IMR-90 (cell line): ENCODE data around the gene S1PR2. TPM values are rescaled to one million over a fixed set of nuclear protein-coding genes. Genes with fewer than 3 reads are reported as not detected.
"Not testable (repeated sequence)": the region's sequence is repeated elsewhere in the genome, so short reads cannot be mapped to it uniquely, and the experiment has no call there.

Experiments
- ATAC-seq: fragments of 200-7000 bp; cut with Tn5 transposase; 2 replicates; pipeline ENCODE4 v1.9.1; 2020; ENCODE audit warnings: low read depth, mild to moderate bottlenecking, moderate library complexity
- BruUV-seq: library from RNA; stranded (reverse); fragments of 400-500 nt; replicated peaks from 2 replicates; lab custom pipeline; 2021; lab: Mats Ljungman, UMichigan
- CTCF ChIA-PET: fragments of 300-600 bp; formaldehyde crosslinking; extraction: SDS; loops from one replicate; lab custom pipeline; 2021; ENCODE audit warnings: antibody characterized with exemption; lab: Yijun Ruan, JAX
- POLR2A ChIA-PET: fragments of 300-600 bp; sonication (Branson Sonifier 250); formaldehyde crosslinking; loops from one replicate; lab custom pipeline; 2022; ENCODE audit warnings: antibody characterized with exemption; ENCODE audit not compliant: unreplicated experiment; lab: Charles Lee
- DNase-seq: peaks from one replicate; pipeline ENCODE4 v3.0.0; 2013
- H2AFZ ChIP-seq: replicated peaks from 2 replicates; pipeline ENCODE3; 2013; ENCODE audit warnings: low read length, mild to moderate bottlenecking; ENCODE audit not compliant: poor library complexity
- H2AK5ac ChIP-seq: 2 replicates; pipeline ENCODE4 v1.6.1; 2013; ENCODE audit warnings: low read depth, low read length, inconsistent platforms
- H2AK9ac ChIP-seq: replicated peaks from 2 replicates; pipeline ENCODE3; 2013; ENCODE audit warnings: mild to moderate bottlenecking, low read depth, low read length, moderate library complexity; ENCODE audit not compliant: poor library complexity
- H2BK120ac ChIP-seq: 2 replicates; pipeline ENCODE4 v1.6.1; 2013; ENCODE audit warnings: low read depth, low read length, inconsistent platforms
- H2BK15ac ChIP-seq: 3 replicates; pipeline ENCODE4 v1.6.1; 2013; ENCODE audit warnings: low read depth, low read length, inconsistent platforms
- H2BK20ac ChIP-seq: 2 replicates; pipeline ENCODE4 v1.6.1; 2013; ENCODE audit warnings: low read depth, mild to moderate bottlenecking, inconsistent platforms, low read length, moderate library complexity
- H2BK5ac ChIP-seq: 2 replicates; pipeline ENCODE4 v1.6.1; 2013; ENCODE audit warnings: mild to moderate bottlenecking, low read depth, low read length, inconsistent platforms; ENCODE audit not compliant: poor library complexity, severe bottlenecking
- H3K14ac ChIP-seq: replicated peaks from 2 replicates; pipeline ENCODE4 v1.6.1; 2013; ENCODE audit warnings: low read depth, low read length, inconsistent platforms
- H3K18ac ChIP-seq: 2 replicates; pipeline ENCODE4 v1.6.1; 2013; ENCODE audit warnings: low read depth, low read length, control low read depth
- H3K23ac ChIP-seq: 2 replicates; pipeline ENCODE4 v1.6.1; 2013; ENCODE audit warnings: low read depth, low read length, inconsistent platforms
- H3K27ac ChIP-seq: 2 replicates; pipeline ENCODE4 v1.5.1; 2013; ENCODE audit warnings: mild to moderate bottlenecking, control low read depth, low read length; ENCODE audit not compliant: insufficient read depth
- H3K27me3 ChIP-seq: 2 replicates; pipeline ENCODE4 v1.6.1; 2013; ENCODE audit warnings: low read length; ENCODE audit not compliant: control insufficient read depth, insufficient read depth
- H3K36me3 ChIP-seq: 2 replicates; pipeline ENCODE4 v1.6.1; 2013; ENCODE audit warnings: low read length, mixed read lengths; ENCODE audit not compliant: control insufficient read depth, insufficient read depth
- H3K4ac ChIP-seq: 2 replicates; pipeline ENCODE4 v1.6.1; 2013; ENCODE audit warnings: low read depth, low read length, inconsistent platforms
- H3K4me1 ChIP-seq: 2 replicates; pipeline ENCODE4 v1.6.1; 2013; ENCODE audit warnings: low read length, mixed read lengths; ENCODE audit not compliant: control insufficient read depth, insufficient read depth
- H3K4me2 ChIP-seq: 2 replicates; pipeline ENCODE4 v1.6.1; 2013; ENCODE audit warnings: low read depth, mild to moderate bottlenecking, control low read depth, low read length, moderate library complexity
- H3K4me3 ChIP-seq: 2 replicates; pipeline ENCODE4 v1.5.1; 2013; ENCODE audit warnings: low read depth, mild to moderate bottlenecking, control low read depth, low read length, moderate library complexity; ENCODE audit not compliant: insufficient read depth
- H3K56ac ChIP-seq: 2 replicates; pipeline ENCODE4 v1.6.1; 2013; ENCODE audit warnings: low read length, inconsistent platforms; ENCODE audit not compliant: insufficient read depth; ENCODE audit errors: extremely low read depth
- H3K79me1 ChIP-seq, 2 experiments: 2 replicates each; pipeline ENCODE4 v1.6.1; 2013; ENCODE audit warnings: low read length in 2 of 2, inconsistent platforms in 1 of 2, low read depth in 1 of 2
- H3K9ac ChIP-seq: 2 replicates; pipeline ENCODE4 v1.6.1; 2013; ENCODE audit warnings: low read depth, low read length, control low read depth
- H3K9me1 ChIP-seq: 2 replicates; pipeline ENCODE4 v1.6.1; 2013; ENCODE audit warnings: low read length, inconsistent platforms; ENCODE audit not compliant: insufficient read depth
- H3K9me3 ChIP-seq: 2 replicates; pipeline ENCODE4 v1.6.1; 2013; ENCODE audit warnings: low read length; ENCODE audit not compliant: control insufficient read depth, insufficient read depth
- H4K20me1 ChIP-seq: 2 replicates; pipeline ENCODE4 v1.6.1; 2013; ENCODE audit warnings: low read length, inconsistent platforms; ENCODE audit not compliant: insufficient read depth
- H4K5ac ChIP-seq: 2 replicates; pipeline ENCODE4 v1.6.1; 2013; ENCODE audit warnings: mild to moderate bottlenecking, low read depth, low read length, control low read depth
- H4K8ac ChIP-seq, 2 experiments: 2 replicates each; pipeline ENCODE4 v1.6.1; 2013; ENCODE audit warnings: low read depth in 2 of 2, low read length in 2 of 2, control low read depth in 1 of 2, inconsistent platforms in 1 of 2
- H4K91ac ChIP-seq: 2 replicates; pipeline ENCODE4 v1.6.1; 2013; ENCODE audit warnings: low read depth, low read length, inconsistent platforms; ENCODE audit not compliant: insufficient read depth
- WGBS, 2 experiments: methylation state at CpG; one replicate each; pipeline versions ENCODE4 v1.1.5 to v1.1.7; 2013; ENCODE audit warnings: missing lambda C conversion rate in 2 of 2; ENCODE audit not compliant: insufficient read length in 1 of 2; ENCODE audit errors: extremely low coverage in 2 of 2; 5-methylcytosine and 5-hydroxymethylcytosine counted together
- dilution Hi-C: fragments of 300-500 bp; cut with HindIII; formaldehyde crosslinking; loops from one replicate; pipeline ENCODE4 v1.14.3; 2018; ENCODE audit warnings: low sequenced_read_pairs; ENCODE audit not compliant: unreplicated experiment
- in situ Hi-C: fragments of 300-500 bp; cut with MboI; formaldehyde crosslinking; loops from 3 replicates; pipeline ENCODE4 v1.14.3; 2019; ENCODE audit warnings: low sequenced_read_pairs, inconsistent platforms, mixed read lengths
- intact Hi-C: fragments of 100-400 bp; cut with micrococcal nuclease; formaldehyde crosslinking; loops from 2 replicates; pipeline ENCODE4 v1.10.0; 2022
- polyA plus RNA-seq, 3 experiments: library from polyadenylated mRNA; depleted of rRNA; stranded (reverse); fragments of >200 nt; gene quantifications; 2 replicates each; pipeline ENCODE4 v1.2.3, GENCODE V29; 2012; ENCODE audit warnings: low replicate concordance in 1 of 3
- total RNA-seq: library from RNA; depleted of rRNA; stranded (reverse); fragments of >200 nt; gene quantifications from 2 replicates; pipeline ENCODE4 v1.2.3, GENCODE V29; 2012

S1PR2 gene
- total and polyA plus RNA-seq, 2 of the 4 experiments (the other 2 are of a cell fraction): 14.0 to 15.0 TPM

- H3K9me3 ChIP-seq, H3K36me3 ChIP-seq, H2BK5ac ChIP-seq, H3K4me1 ChIP-seq, H2AFZ ChIP-seq, H3K56ac ChIP-seq, POLR2A ChIA-PET, H4K91ac ChIP-seq, H3K9ac ChIP-seq, dilution Hi-C loops, H2BK120ac ChIP-seq, DNase-seq, H3K9me1 ChIP-seq, H2BK20ac ChIP-seq, H3K27me3 ChIP-seq, H3K4me3 ChIP-seq, H2AK5ac ChIP-seq, H2AK9ac ChIP-seq, H2BK15ac ChIP-seq, H3K27ac ChIP-seq, H4K8ac ChIP-seq, BruUV-seq, H3K14ac ChIP-seq, H4K20me1 ChIP-seq, H4K5ac ChIP-seq, H3K23ac ChIP-seq, in situ Hi-C loops, H3K18ac ChIP-seq, H3K4ac ChIP-seq, H3K4me2 ChIP-seq, ATAC-seq, H3K79me1 ChIP-seq, intact Hi-C loops: not testable (repeated sequence)
- CTCF ChIA-PET: interaction anchor here (0.7 kb wide), 1 partner anchor 32 kb away, joined by 3 read pairs; no protein-coding TSS in a partner anchor
- 59% methylated on average over 3 of the region's 15 CpGs; no CpG with 5 or more reads in 1 of the 2 experiments for WGBS, 2 experiments
Observed at GRCh38 chr19:10200101-10200500, 31.0 kb downstream of the S1PR2 start.

GRCh38 chr19:10198889-10199644 lies 32.1 kb downstream of the S1PR2 start:
- H4K20me1 ChIP-seq, H3K14ac ChIP-seq, H4K8ac ChIP-seq, H3K4me3 ChIP-seq, H3K36me3 ChIP-seq, POLR2A ChIA-PET, H3K23ac ChIP-seq, H2BK20ac ChIP-seq, H3K27me3 ChIP-seq, H2BK5ac ChIP-seq, BruUV-seq, ATAC-seq, H3K9ac ChIP-seq, H4K5ac ChIP-seq, H2AK9ac ChIP-seq, intact Hi-C loops, H3K4ac ChIP-seq, H2BK15ac ChIP-seq, H2AFZ ChIP-seq, dilution Hi-C loops, H2AK5ac ChIP-seq, H3K4me2 ChIP-seq, DNase-seq, CTCF ChIA-PET, in situ Hi-C loops, H4K91ac ChIP-seq, H3K9me1 ChIP-seq, H3K9me3 ChIP-seq, H3K56ac ChIP-seq, H3K4me1 ChIP-seq, H3K18ac ChIP-seq, H3K27ac ChIP-seq, H2BK120ac ChIP-seq: not testable (repeated sequence)
- peaks cover 0 to 14% of the 10 kb centered on the region in 2 experiments; a peak in 2 of 4 replicates for H3K79me1 ChIP-seq
- 81% methylated on average over 4 of the region's 11 CpGs; no CpG with 5 or more reads in 1 of the 2 experiments for WGBS, 2 experiments
